ENCODE results near the gene MAP9.

Gene MAP9

DNA sequence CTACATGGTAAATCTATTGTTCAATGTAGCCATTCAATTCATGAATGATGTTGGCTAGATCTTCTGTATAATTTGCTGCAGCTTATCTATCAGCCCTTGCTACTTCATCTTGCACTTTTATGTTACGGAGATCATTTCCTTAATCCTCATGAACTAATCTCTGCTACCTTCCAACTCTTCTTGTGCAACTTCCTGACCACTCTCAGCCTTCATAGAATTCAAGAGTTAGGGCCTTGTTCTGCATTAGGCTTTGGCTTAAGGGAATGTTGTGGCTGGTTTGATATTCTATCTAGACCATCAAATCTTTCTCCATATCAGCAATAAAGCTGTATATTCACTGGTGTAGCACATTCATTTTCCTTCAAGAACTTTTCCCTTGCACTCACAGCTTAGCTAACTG, 36.7 kb upstream of the MAP9 start:
- no peak overlapping the region for H3K9ac ChIP-seq
- H3K27me3 ChIP-seq (ENCODE audit: control insufficient read depth, insufficient read depth, low read length) = no peaks in the 10 kb centered on the region
- H2AFZ ChIP-seq = no peak overlapping the region
- H3K79me2 ChIP-seq = no peaks in the 10 kb centered on the region
- H3K4me3 ChIP-seq (ENCODE audit: low read depth, low read length) = no peak overlapping the region
- H3K36me3 ChIP-seq (ENCODE audit: control insufficient read depth, insufficient read depth, low read length) = no peaks in the 10 kb centered on the region
- TF ChIP-seq, protein P1, sequence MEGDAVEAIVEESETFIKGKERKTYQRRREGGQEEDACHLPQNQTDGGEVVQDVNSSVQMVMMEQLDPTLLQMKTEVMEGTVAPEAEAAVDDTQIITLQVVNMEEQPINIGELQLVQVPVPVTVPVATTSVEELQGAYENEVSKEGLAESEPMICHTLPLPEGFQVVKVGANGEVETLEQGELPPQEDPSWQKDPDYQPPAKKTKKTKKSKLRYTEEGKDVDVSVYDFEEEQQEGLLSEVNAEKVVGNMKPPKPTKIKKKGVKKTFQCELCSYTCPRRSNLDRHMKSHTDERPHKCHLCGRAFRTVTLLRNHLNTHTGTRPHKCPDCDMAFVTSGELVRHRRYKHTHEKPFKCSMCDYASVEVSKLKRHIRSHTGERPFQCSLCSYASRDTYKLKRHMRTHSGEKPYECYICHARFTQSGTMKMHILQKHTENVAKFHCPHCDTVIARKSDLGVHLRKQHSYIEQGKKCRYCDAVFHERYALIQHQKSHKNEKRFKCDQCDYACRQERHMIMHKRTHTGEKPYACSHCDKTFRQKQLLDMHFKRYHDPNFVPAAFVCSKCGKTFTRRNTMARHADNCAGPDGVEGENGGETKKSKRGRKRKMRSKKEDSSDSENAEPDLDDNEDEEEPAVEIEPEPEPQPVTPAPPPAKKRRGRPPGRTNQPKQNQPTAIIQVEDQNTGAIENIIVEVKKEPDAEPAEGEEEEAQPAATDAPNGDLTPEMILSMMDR (IDR thresholded peaks at IDR 0.05) = no peak
- no peaks in the 10 kb centered on the region for H3K9me3 ChIP-seq (ENCODE audit: control insufficient read depth, low read length)
- H3K27ac ChIP-seq = no peak overlapping the region
- no peak overlapping the region for H3K4me2 ChIP-seq (ENCODE audit: low read length)
- H3K4me1 ChIP-seq = no peaks in the 10 kb centered on the region

DNA sequence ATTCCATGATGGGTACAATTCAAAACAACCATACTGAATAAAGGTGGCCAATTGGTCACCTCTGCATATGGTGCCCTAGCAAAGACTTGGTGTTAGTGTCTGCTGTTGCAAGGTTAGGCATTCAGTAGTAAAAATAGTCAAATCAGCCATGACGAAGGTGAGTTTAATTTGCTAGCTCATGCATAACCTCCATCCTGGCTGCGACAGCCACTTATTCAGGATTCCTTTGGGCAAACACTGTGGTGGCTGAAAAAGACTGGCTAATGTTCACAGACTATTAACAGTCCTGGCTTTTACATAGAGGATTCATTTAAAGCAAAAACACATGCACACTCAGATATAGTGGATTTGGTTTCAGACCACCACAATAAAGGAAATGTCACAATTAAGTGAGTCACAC, 34.8 kb upstream of the MAP9 start:
- no peak overlapping the region for H3K9ac ChIP-seq
- TF ChIP-seq, protein P1 (IDR thresholded peaks at IDR 0.05) = no peak
- H3K9me3 ChIP-seq (ENCODE audit: control insufficient read depth, low read length) = no peaks in the 10 kb centered on the region
- no peaks in the 10 kb centered on the region for H3K27me3 ChIP-seq (ENCODE audit: control insufficient read depth, insufficient read depth, low read length)
- no peak overlapping the region for H3K27ac ChIP-seq
- H3K79me2 ChIP-seq = no peaks in the 10 kb centered on the region
- H3K4me2 ChIP-seq (ENCODE audit: low read length) = no peak overlapping the region
- no peaks in the 10 kb centered on the region for H3K4me1 ChIP-seq
- no peak overlapping the region for H3K4me3 ChIP-seq (ENCODE audit: low read depth, low read length)
- no peak overlapping the region for H2AFZ ChIP-seq
- H3K36me3 ChIP-seq (ENCODE audit: control insufficient read depth, insufficient read depth, low read length) = no peaks in the 10 kb centered on the region

DNA sequence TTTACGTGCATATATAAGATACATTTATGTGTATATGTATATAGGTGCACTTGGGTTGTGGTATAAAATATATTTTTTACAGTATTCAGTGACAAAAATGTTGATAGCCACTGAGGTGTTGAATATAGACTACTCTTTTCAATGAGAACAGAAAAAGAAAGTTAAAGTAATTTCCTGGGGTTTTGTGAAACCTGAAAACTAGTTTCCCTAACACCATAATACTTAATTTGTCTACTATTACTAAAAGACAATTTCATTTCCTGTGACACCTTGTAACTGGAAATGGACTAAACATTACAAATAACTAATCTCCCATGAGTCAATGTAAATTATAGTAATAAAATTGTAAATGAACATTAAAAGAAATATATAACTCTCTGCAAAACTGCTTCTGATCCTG, 32.0 kb upstream of the MAP9 start:
- Histone ChIP-seq H3K27ac (no peak overlapping the region), H3K36me3 (ENCODE audit: control insufficient read depth, insufficient read depth, low read length) (no peaks in the 10 kb centered on the region), H3K4me2 (ENCODE audit: low read length) (no peak overlapping the region), H3K27me3 (ENCODE audit: control insufficient read depth, insufficient read depth, low read length) (no peaks in the 10 kb centered on the region), H3K9me3 (ENCODE audit: control insufficient read depth, low read length) (no peaks in the 10 kb centered on the region), H3K4me3 (ENCODE audit: low read depth, low read length) (no peak overlapping the region), H3K9ac (no peak overlapping the region), H3K4me1 (no peaks in the 10 kb centered on the region), H3K79me2 (no peaks in the 10 kb centered on the region), H2AFZ (no peak overlapping the region)
- TF ChIP-seq, protein P1 (IDR thresholded peaks at IDR 0.05) = no peak

DNA sequence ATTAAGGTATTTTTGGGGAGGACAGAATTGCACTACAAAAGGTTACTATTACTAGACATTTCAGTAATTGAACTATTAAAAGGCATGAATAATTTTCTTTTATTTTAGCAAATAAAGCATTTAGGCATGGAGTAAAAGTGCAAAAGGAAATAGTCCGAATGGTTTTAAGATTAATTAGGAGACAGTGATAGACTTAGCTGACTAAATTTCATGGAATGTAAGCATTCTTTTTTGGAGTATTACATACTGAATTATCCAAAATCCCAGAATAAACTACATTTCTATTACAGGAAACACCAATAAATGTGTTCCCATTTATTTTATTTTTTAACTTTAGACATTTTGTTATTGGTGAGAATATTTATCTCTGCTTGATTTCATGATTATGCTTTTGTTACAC, 30.7 kb upstream of the MAP9 start:
- TF ChIP-seq, protein P1 (IDR thresholded peaks at IDR 0.05) = no peak

DNA sequence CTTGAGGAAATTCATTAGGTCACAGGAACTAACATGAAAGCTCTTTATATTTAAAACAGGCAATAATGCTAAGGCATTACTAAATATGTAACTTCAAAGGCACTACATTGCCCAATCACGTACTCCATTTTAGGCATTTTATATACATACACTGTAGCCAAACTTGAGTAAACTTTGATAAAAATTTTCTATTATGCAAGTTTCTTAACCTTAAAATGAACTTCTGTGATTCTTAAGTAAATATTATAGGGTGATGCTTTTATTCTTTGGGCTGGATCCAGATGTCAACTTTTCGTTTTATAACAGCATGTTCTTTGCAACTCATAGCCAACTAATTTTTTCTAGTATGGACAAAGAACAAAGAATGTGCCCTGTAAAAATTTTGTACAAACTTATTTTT, 28.3 kb upstream of the MAP9 start:
- H2AFZ ChIP-seq = no peak overlapping the region
- no peak overlapping the region for H3K4me3 ChIP-seq (ENCODE audit: low read depth, low read length)
- H3K27me3 ChIP-seq (ENCODE audit: control insufficient read depth, insufficient read depth, low read length) = no peaks in the 10 kb centered on the region
- no peak overlapping the region for H3K27ac ChIP-seq
- H3K79me2 ChIP-seq = no peaks in the 10 kb centered on the region
- no peak overlapping the region for H3K4me2 ChIP-seq (ENCODE audit: low read length)
- H3K4me1 ChIP-seq = no peaks in the 10 kb centered on the region
- H3K36me3 ChIP-seq (ENCODE audit: control insufficient read depth, insufficient read depth, low read length) = no peaks in the 10 kb centered on the region
- H3K9ac ChIP-seq = no peak overlapping the region
- TF ChIP-seq, protein P1 (IDR thresholded peaks at IDR 0.05) = no peak
- no peaks in the 10 kb centered on the region for H3K9me3 ChIP-seq (ENCODE audit: control insufficient read depth, low read length)

More for the DNA sequence above, 30.7 kb upstream of the MAP9 start:
- no peak overlapping the region for H3K4me2 ChIP-seq (ENCODE audit: low read length)
- H3K36me3 ChIP-seq (ENCODE audit: control insufficient read depth, insufficient read depth, low read length) = no peaks in the 10 kb centered on the region
- H3K79me2 ChIP-seq = no peaks in the 10 kb centered on the region
- H3K9me3 ChIP-seq (ENCODE audit: control insufficient read depth, low read length) = no peaks in the 10 kb centered on the region
- no peaks in the 10 kb centered on the region for H3K27me3 ChIP-seq (ENCODE audit: control insufficient read depth, insufficient read depth, low read length)
- H3K4me3 ChIP-seq (ENCODE audit: low read depth, low read length) = no peak overlapping the region
- H3K4me1 ChIP-seq = no peaks in the 10 kb centered on the region
- H2AFZ ChIP-seq = no peak overlapping the region
- H3K9ac ChIP-seq = no peak overlapping the region
- no peak overlapping the region for H3K27ac ChIP-seq

Measured in parathyroid adenoma (tissue), 2 donors.